GM18511 (cell line): Measurements from ENCODE around the gene GCAT.

Experiments used
- ATAC-seq: cut with Tn5 transposase; IDR thresholded peaks from one replicate; pipeline ENCODE4 v1.9.1; 2021; ENCODE audit warnings: mild to moderate bottlenecking, moderate library complexity; ENCODE audit not compliant: unreplicated experiment

GCAT gene

GRCh38 chr22:37807410-37808293 lies at the start of gene GCAT:
Gene GCAT (plus strand): TSS chr22:37807934. CDS start chr22:37807968, 34 bp downstream.
- peak; percentile 88 for ATAC-seq

GRCh38 chr22:37758694-37759093 lies 49.0 kb upstream of the GCAT start:
- ATAC-seq = no peak

GRCh38 chr22:37759281-37759680 lies 48.5 kb upstream of the GCAT start:
- no peak for ATAC-seq

GRCh38 chr22:37760152-37760551 lies 47.6 kb upstream of the GCAT start:
- ATAC-seq = no peak

GRCh38 chr22:37762389-37762836 lies 45.3 kb upstream of the GCAT start:
- no peak for ATAC-seq

GRCh38 chr22:37763012-37763411 lies 44.7 kb upstream of the GCAT start:
- no peak for ATAC-seq

- no peak for ATAC-seq
Measured at GRCh38 chr22:37763652-37764051, 44.1 kb upstream of the GCAT start.

- no peak for ATAC-seq
Measured at GRCh38 chr22:37764622-37765021, 43.1 kb upstream of the GCAT start.

- no peak for ATAC-seq
Measured at GRCh38 chr22:37765498-37765897, 42.2 kb upstream of the GCAT start.

- ATAC-seq = no peak
Measured at GRCh38 chr22:37765953-37766576, 41.7 kb upstream of the GCAT start.

- ATAC-seq = no peak
Measured at GRCh38 chr22:37768273-37768672, 39.5 kb upstream of the GCAT start.

GRCh38 chr22:37769056-37769455 lies 38.7 kb upstream of the GCAT start:
- no peak for ATAC-seq

- ATAC-seq = no peak
Measured at GRCh38 chr22:37771081-37771480, 36.7 kb upstream of the GCAT start.

- ATAC-seq = no peak
Measured at GRCh38 chr22:37771702-37772427, 35.9 kb upstream of the GCAT start.

GRCh38 chr22:37774728-37775127 lies 33.0 kb upstream of the GCAT start:
- ATAC-seq = no peak

GRCh38 chr22:37775785-37776638 lies 31.7 kb upstream of the GCAT start:
- ATAC-seq = no peak

GRCh38 chr22:37776639-37777005 lies 31.1 kb upstream of the GCAT start:
- ATAC-seq = no peak

- no peak for ATAC-seq
Measured at GRCh38 chr22:37777122-37777687, 30.5 kb upstream of the GCAT start.

GRCh38 chr22:37778370-37779009 lies 29.2 kb upstream of the GCAT start:
- no peak for ATAC-seq
